HepG2 (cell line): Measurements from ENCODE around the gene DSTN. TPM values are rescaled to one million over a fixed set of nuclear protein-coding genes. Genes with fewer than 3 reads are reported as not detected.
A peak's percentile ranks its signal among the peaks of the same experiment; 100 is the strongest.

ENCODE experiments used
- ATAC-seq: fragments of 200-7000 bp; cut with Tn5 transposase; 3 replicates; pipeline ENCODE4 v1.9.1; 2020; ENCODE audit warnings: mild to moderate bottlenecking, moderate library complexity
- BruUV-seq: library from RNA; stranded (reverse); fragments of 400-500 nt; replicated peaks from 2 replicates; lab custom pipeline; 2021; lab: Mats Ljungman, UMichigan
- CTCF ChIA-PET: fragments of 300-600 bp; formaldehyde crosslinking; extraction: SDS; loops from one replicate; lab custom pipeline; 2021; ENCODE audit warnings: low total read pairs, inconsistent platforms, low intra/inter-chr PET ratio; lab: Yijun Ruan, JAX
- POLR2A ChIA-PET: fragments of 350-600 bp; sonication (Branson Sonifier 250); formaldehyde crosslinking; loops from one replicate; lab custom pipeline; 2020; ENCODE audit warnings: antibody characterized with exemption, inconsistent platforms; lab: Yijun Ruan, JAX
- DNase-seq: peaks from one replicate; pipeline ENCODE4 v3.0.0-alpha.2; 2015; ENCODE audit warnings: low spot score
- FAIRE-seq: peaks from 3 replicates; lab custom pipeline; 2011; peaks lifted over from hg19 to GRCh38; lab: Jason Lieb, UNC
- H2AFZ ChIP-seq: one replicate; pipeline ENCODE4 v1.6.1; 2011; ENCODE audit warnings: low read length, inconsistent platforms
- H3K27ac ChIP-seq: fragments of 300-600 bp; 3 replicates; pipeline ENCODE4 v1.8.0; 2011; ENCODE audit warnings: mixed run types, mild to moderate bottlenecking, mixed read lengths, low read length, inconsistent platforms; ENCODE audit not compliant: insufficient read depth; ENCODE audit errors: extremely low read length
- H3K27me3 ChIP-seq, 2 experiments: fragments of 200-600 bp in 1 of 2; 2 replicates in 1 of 2; 3 replicates in 1 of 2; pipeline versions ENCODE4 v1.6.0 to v1.8.0; 2011; ENCODE audit warnings: low read length in 2 of 2, mild to moderate bottlenecking in 2 of 2, moderate library complexity in 2 of 2, inconsistent platforms in 1 of 2; ENCODE audit not compliant: insufficient read depth in 2 of 2, control insufficient read depth in 1 of 2
- H3K36me3 ChIP-seq, 2 experiments: fragments of 200-600 bp in 1 of 2; replicated peaks in 1 of 2; 2 replicates in 1 of 2; 3 replicates in 1 of 2; pipeline versions ENCODE4 v1.5.1 to v1.8.0; 2011; ENCODE audit warnings: low read length in 2 of 2, inconsistent platforms in 1 of 2; ENCODE audit not compliant: insufficient read depth in 2 of 2, control insufficient read depth in 1 of 2
- H3K4me1 ChIP-seq: 2 replicates; pipeline ENCODE4 v1.5.1; 2012; ENCODE audit warnings: low read length, inconsistent platforms; ENCODE audit not compliant: insufficient read depth
- H3K4me2 ChIP-seq: 2 replicates; pipeline ENCODE4 v1.6.0; 2011; ENCODE audit warnings: low read depth, low read length, inconsistent platforms
- H3K4me3 ChIP-seq, 3 experiments: fragments of 200-600 bp in 1 of 3; sonication (generic), shearing (Covaris generic) in 1 of 3; replicated peaks in 1 of 3; 2 replicates each; pipeline ENCODE4 v1.5.1; 2011 to 2016; ENCODE audit warnings: low read length in 3 of 3, inconsistent platforms in 2 of 3, low read depth in 2 of 3, mild to moderate bottlenecking in 2 of 3, control low read depth in 1 of 3, mixed read lengths in 1 of 3; ENCODE audit not compliant: insufficient read depth in 1 of 3
- H3K79me2 ChIP-seq: one replicate; pipeline ENCODE4 v1.6.1; 2011; ENCODE audit warnings: low read length, inconsistent platforms; ENCODE audit not compliant: insufficient read depth
- H3K9ac ChIP-seq: 2 replicates; pipeline ENCODE4 v1.6.0; 2011; ENCODE audit warnings: mild to moderate bottlenecking, low read depth, low read length, inconsistent platforms; ENCODE audit not compliant: insufficient read depth
- H3K9me3 ChIP-seq: 2 replicates; pipeline ENCODE4 v1.5.1; 2012; ENCODE audit warnings: mild to moderate bottlenecking, low read length
- H4K20me1 ChIP-seq: 2 replicates; pipeline ENCODE4 v1.6.0; 2011; ENCODE audit warnings: inconsistent platforms, mild to moderate bottlenecking, low read length, moderate library complexity; ENCODE audit not compliant: insufficient read depth
- DDIT3 ChIP-seq: sonication (generic); formaldehyde crosslinking; IDR thresholded peaks from 2 replicates; pipeline ENCODE4 v1.4.0; 2020; ENCODE audit warnings: mild to moderate bottlenecking, missing genetic modification reagents
- ELF3 ChIP-seq: IDR thresholded peaks from 2 replicates; pipeline ENCODE4 v1.6.1; 2016; ENCODE audit warnings: missing genetic modification reagents, missing compliant biosample characterization
- KDM5B ChIP-seq: sonication (generic); formaldehyde crosslinking; IDR thresholded peaks from 2 replicates; pipeline ENCODE4 v1.4.0; 2020; ENCODE audit warnings: missing genetic modification reagents, mild to moderate bottlenecking, borderline replicate concordance
- NCOA5 ChIP-seq: sonication (generic); formaldehyde crosslinking; IDR thresholded peaks from 2 replicates; pipeline ENCODE4 v1.4.0; 2020; ENCODE audit warnings: missing genetic modification reagents
- PAF1 ChIP-seq: IDR thresholded peaks from 2 replicates; pipeline ENCODE4 v1.6.1; 2016; ENCODE audit warnings: missing genetic modification reagents, missing compliant biosample characterization
- POLR2A ChIP-seq, 2 experiments: IDR thresholded peaks; 2 replicates each; pipeline ENCODE4 v1.6.1; 2011; ENCODE audit warnings: low read depth in 2 of 2, low read length in 2 of 2, mild to moderate bottlenecking in 1 of 2, moderate library complexity in 1 of 2; ENCODE audit not compliant: insufficient read depth in 1 of 2
- POLR2AphosphoS5 ChIP-seq: IDR thresholded peaks from 2 replicates; pipeline ENCODE4 v1.6.1; 2012; ENCODE audit warnings: low read depth, low read length
- RBFOX2 ChIP-seq: fragments of 200-400 bp; formaldehyde crosslinking; IDR thresholded peaks from 2 replicates; pipeline ENCODE4 v1.6.1; 2017; ENCODE audit warnings: low read depth, mild to moderate bottlenecking, low read length
- RBM22 ChIP-seq: fragments of 200-400 bp; formaldehyde crosslinking; optimal IDR thresholded peaks from 2 replicates; pipeline ENCODE3; 2017; ENCODE audit warnings: mild to moderate bottlenecking, low read length, moderate library complexity
- RFX3 ChIP-seq: IDR thresholded peaks from 2 replicates; pipeline ENCODE4 v1.6.1; 2016; ENCODE audit warnings: missing biosample characterization, missing genetic modification reagents
- TFDP1 ChIP-seq: IDR thresholded peaks from 2 replicates; pipeline ENCODE4 v1.6.1; 2016; ENCODE audit warnings: missing compliant biosample characterization, missing genetic modification reagents, borderline replicate concordance
- ZNF552 ChIP-seq: sonication (generic); formaldehyde crosslinking; IDR thresholded peaks from 2 replicates; pipeline ENCODE4 v1.9.0; 2022; ENCODE audit warnings: missing genetic modification reagents, mild to moderate bottlenecking, borderline replicate concordance
- ZNF713 ChIP-seq: sonication (generic); formaldehyde crosslinking; IDR thresholded peaks from 2 replicates; pipeline ENCODE4 v1.4.0; 2020; ENCODE audit warnings: mild to moderate bottlenecking, missing genetic modification reagents
- whole genome bisulfite sequencing: methylation state at CpG from one replicate; pipeline ENCODE4 v1.1.6; 2017; ENCODE audit warnings: low lambda C conversion rate; 5-methylcytosine and 5-hydroxymethylcytosine counted together
- in situ Hi-C: cut with HindIII; loops from 2 replicates; pipeline ENCODE4 v1.10.0; 2017; ENCODE audit warnings: low pct_unique_long_range_greater_than_20kb; ENCODE audit not compliant: extremely low pct_ligation_motif_present
- intact Hi-C: fragments of 100-400 bp; cut with micrococcal nuclease; formaldehyde crosslinking; loops from one replicate; pipeline ENCODE4 v1.10.0; 2022; ENCODE audit not compliant: unreplicated experiment
- polyA plus RNA-seq, 8 experiments: library from polyadenylated mRNA; depleted of rRNA in 3 of 8; stranded (reverse) in 7 of 8; unstranded in 1 of 8; fragments of >200 nt; fragmentation: Illumina TruSeq in 4 of 8; extraction: Trizol in 4 of 8; gene quantifications; 2 replicates each; pipeline versions ENCODE4 v1.2.1 to v1.2.3, GENCODE V29; 2011 to 2016; ENCODE audit warnings: low read depth in 4 of 8, missing spikeins in 1 of 8, mixed read lengths in 1 of 8; ENCODE audit not compliant: insufficient read depth in 1 of 8
- total RNA-seq, 5 experiments: library from RNA; depleted of rRNA; stranded (reverse); fragments of >200 nt; fragmentation: Illumina TruSeq; extraction: Trizol; gene quantifications; 2 replicates each; pipeline ENCODE4 v1.2.3, GENCODE V29; 2016; ENCODE audit warnings: low read depth in 1 of 5
- TF ChIP-seq, protein P1 (sequence below), 2 experiments: fragments of 450-650 bp in 1 of 2; sonication (generic) in 1 of 2; formaldehyde crosslinking; IDR thresholded peaks; 2 replicates each; pipeline versions ENCODE4 v1.5.0 to v1.8.0; 2020 to 2022; ENCODE audit warnings: mild to moderate bottlenecking in 1 of 2, missing genetic modification reagents in 1 of 2
- TF ChIP-seq, protein P2 (sequence below): sonication (generic); formaldehyde crosslinking; IDR thresholded peaks from 2 replicates; pipeline ENCODE4 v1.8.0; 2022; ENCODE audit warnings: low read depth, missing genetic modification reagents

DSTN gene
- total and polyA plus RNA-seq, 2 of the 13 experiments (the other 11 are each of a cell fraction or from before 2014, with no cell fraction given): 27.6 to 106 TPM

- TF ChIP-seq TFDP1 (CRISPR knock-in tag): no peak
Measured at GRCh38 chr20:17648791-17649730, 79.2 kb downstream of the DSTN start (continued).

DNA sequence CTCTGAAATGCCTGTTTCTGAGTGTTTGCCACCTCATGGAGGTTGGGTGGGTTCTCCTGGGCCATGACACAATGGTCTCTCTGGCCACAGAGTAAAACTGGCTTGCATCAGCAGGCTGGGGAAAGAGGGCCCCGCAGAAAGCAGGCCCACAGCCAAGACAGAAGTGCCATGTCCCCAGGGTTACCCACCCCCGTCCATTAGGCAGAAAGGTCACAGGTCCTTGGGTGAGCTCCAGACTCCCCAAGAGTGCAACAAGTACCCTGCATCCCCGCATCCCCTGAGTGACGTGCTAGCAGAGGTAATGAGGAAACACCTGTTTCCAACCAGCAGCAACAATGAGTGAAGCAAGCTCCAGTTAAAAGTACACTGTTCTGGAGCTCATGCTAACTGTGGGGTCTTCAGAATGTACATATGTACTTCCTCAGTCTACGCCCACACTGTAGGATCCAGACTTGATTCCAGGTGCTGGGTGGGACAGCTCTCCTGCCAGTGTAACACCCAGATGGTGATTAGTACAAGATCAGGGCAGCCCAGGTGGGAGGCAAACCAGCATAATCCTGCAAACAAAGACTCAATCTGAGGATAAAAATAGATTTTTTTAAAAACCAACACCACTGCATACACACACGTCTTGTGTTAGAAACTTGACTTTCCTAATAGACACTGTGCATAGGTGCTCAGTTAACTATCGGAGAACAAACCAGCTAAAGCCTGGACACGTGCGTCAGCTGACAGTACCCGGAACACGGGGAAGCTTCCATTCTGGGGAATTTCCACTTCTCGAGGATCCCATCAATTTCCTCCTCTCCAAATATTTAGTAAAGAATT, 80.6 kb downstream of the DSTN start:
- ATAC-seq (no peak), FAIRE-seq (no peak), DNase-seq (no peak)
- H3K9ac ChIP-seq: no peak overlapping the region
- H3K4me3 ChIP-seq: no peak overlapping the region
- no peak overlapping the region for H2AFZ ChIP-seq
- no peaks in the 10 kb centered on the region for H3K9me3 ChIP-seq
- ChIA-PET CTCF (interaction anchor here (1.0 kb wide), 1 partner anchor 146 kb away, joined by 4 read pairs; no protein-coding TSS in a partner anchor), POLR2A (interaction anchor here (1.0 to 1.3 kb wide), 2 partner anchors 60 to 247 kb away, joined by 3 read pairs; no protein-coding TSS in a partner anchor)
- H3K4me1 ChIP-seq: peaks cover 40% of the 10 kb centered on the region
- WGBS: 91% methylated on average over 12 of the region's 12 CpGs
- peaks cover 97% of the 10 kb centered on the region for H3K79me2 ChIP-seq
- H3K4me2 ChIP-seq: no peak overlapping the region
- in situ Hi-C loops (no loop called here), intact Hi-C loops (no loop called here)
- H3K27me3 ChIP-seq: no peaks in the 10 kb centered on the region
- BruUV-seq: no TSS peak
- H3K27ac ChIP-seq: peak overlapping the region; percentile 0
- peaks cover 87% of the 10 kb centered on the region for H4K20me1 ChIP-seq
- peaks cover 44 to 73% of the 10 kb centered on the region in 2 experiments for H3K36me3 ChIP-seq
- TF ChIP-seq ZNF552 (no peak), ZNF713 (CRISPR knock-in tag) (no peak), RBFOX2 (0 out of 2 replicates have a peak, but pooled peaks have one; percentile 35), POLR2A (IDR thresholded peaks at IDR 0.05; ENCODE audit: insufficient read depth in 1 of 2, low read depth in 2 of 2, low read length in 2 of 2) (peak in 1 of 2 experiments; percentile 35; a peak in 1 of 4 replicates), PAF1 (peak; percentile 53; the same call in 1 of the 2 replicates), ELF3 (CRISPR knock-in tag) (no peak), POLR2AphosphoS5 (0 out of 2 replicates have a peak, but pooled peaks have one; percentile 9), NCOA5 (0 out of 2 replicates have a peak, but pooled peaks have one; percentile 51), RBM22 (peak; percentile 75), RFX3 (CRISPR knock-in tag) (no peak), DDIT3 (CRISPR knock-in tag) (no peak), KDM5B (CRISPR knock-in tag) (peak; percentile 33; the same call in 1 of the 2 replicates)
- TF ChIP-seq, protein P1, sequence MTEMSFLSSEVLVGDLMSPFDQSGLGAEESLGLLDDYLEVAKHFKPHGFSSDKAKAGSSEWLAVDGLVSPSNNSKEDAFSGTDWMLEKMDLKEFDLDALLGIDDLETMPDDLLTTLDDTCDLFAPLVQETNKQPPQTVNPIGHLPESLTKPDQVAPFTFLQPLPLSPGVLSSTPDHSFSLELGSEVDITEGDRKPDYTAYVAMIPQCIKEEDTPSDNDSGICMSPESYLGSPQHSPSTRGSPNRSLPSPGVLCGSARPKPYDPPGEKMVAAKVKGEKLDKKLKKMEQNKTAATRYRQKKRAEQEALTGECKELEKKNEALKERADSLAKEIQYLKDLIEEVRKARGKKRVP (CRISPR knock-in tag; IDR thresholded peaks at IDR 0.05): peak in 1 of 2 experiments; percentile 11; a peak in 1 of 4 replicates
- TF ChIP-seq, protein P2, sequence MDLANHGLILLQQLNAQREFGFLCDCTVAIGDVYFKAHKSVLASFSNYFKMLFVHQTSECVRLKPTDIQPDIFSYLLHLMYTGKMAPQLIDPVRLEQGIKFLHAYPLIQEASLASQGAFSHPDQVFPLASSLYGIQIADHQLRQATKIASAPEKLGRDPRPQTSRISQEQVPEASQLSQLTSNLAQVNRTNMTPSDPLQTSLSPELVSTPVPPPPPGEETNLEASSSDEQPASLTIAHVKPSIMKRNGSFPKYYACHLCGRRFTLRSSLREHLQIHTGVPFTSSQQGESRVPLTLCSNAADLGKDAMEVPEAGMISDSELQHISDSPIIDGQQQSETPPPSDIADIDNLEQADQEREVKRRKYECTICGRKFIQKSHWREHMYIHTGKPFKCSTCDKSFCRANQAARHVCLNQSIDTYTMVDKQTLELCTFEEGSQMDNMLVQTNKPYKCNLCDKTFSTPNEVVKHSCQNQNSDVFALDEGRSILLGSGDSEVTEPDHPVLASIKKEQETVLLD (CRISPR knock-in tag): no peak
